Bronchial epithelial cell (primary cell): ENCODE results near the gene DISC1. TPM values are rescaled to one million over a fixed set of nuclear protein-coding genes. Genes with fewer than 3 reads are reported as not detected.

Source experiments
- DNase-seq: peaks from one replicate; pipeline ENCODE4 v3.0.0-alpha.2; 2010; ENCODE audit warnings: low read depth
- FAIRE-seq: peaks from 2 replicates; lab custom pipeline; 2011; peaks lifted over from hg19 to GRCh38; lab: Jason Lieb, UNC
- H3K27me3 ChIP-seq: 2 replicates; pipeline ENCODE4 v1.5.1; 2011; ENCODE audit warnings: low read length; ENCODE audit not compliant: control insufficient read depth, insufficient read depth
- H3K36me3 ChIP-seq: 2 replicates; pipeline ENCODE4 v1.5.1; 2011; ENCODE audit warnings: low read length; ENCODE audit not compliant: control insufficient read depth, insufficient read depth
- H3K4me3 ChIP-seq: 2 replicates; pipeline ENCODE4 v1.5.1; 2011; ENCODE audit warnings: mild to moderate bottlenecking, low read depth, low read length, control low read depth
- total RNA-seq: library from RNA; depleted of rRNA; stranded (reverse); fragments of >200 nt; gene quantifications from 2 replicates; pipeline ENCODE4 v1.2.1, GENCODE V29; 2014
- TF ChIP-seq, protein P1 (sequence below): IDR thresholded peaks from 2 replicates; pipeline ENCODE4 v1.5.1; 2011; ENCODE audit warnings: mild to moderate bottlenecking, moderate library complexity, low read length, control low read depth, inconsistent platforms; ENCODE audit not compliant: insufficient read depth, severe bottlenecking

The DISC1 gene
- total RNA-seq, 1 donor from 2014 or later: 0.79 TPM

DNA sequence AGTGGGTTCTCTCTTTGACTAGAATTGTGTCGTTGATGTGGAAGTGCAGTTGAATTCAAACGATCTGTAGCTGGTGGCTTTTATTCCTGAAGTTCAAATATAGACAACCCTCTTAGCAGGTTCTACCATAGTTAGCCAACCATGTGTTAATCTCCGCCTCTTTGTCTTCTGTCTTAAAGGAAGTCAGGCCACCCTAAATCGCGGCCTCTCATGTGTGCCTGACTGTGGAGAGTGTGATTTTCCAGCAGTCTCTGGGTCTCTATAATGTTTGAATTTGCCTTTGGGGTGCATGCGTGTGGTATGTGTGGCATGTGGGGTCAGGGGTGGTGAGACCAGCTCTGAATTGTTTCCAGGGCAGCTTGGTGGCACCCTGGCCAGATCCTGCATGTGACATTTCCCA is 244.9 kb downstream of the DISC1 start:
- Histone ChIP-seq H3K4me3 (no peak overlapping the region), H3K27me3 (no peaks in the 10 kb centered on the region), H3K36me3 (no peaks in the 10 kb centered on the region)
- FAIRE-seq (no peak), DNase-seq (no peak)
- TF ChIP-seq, protein P1, sequence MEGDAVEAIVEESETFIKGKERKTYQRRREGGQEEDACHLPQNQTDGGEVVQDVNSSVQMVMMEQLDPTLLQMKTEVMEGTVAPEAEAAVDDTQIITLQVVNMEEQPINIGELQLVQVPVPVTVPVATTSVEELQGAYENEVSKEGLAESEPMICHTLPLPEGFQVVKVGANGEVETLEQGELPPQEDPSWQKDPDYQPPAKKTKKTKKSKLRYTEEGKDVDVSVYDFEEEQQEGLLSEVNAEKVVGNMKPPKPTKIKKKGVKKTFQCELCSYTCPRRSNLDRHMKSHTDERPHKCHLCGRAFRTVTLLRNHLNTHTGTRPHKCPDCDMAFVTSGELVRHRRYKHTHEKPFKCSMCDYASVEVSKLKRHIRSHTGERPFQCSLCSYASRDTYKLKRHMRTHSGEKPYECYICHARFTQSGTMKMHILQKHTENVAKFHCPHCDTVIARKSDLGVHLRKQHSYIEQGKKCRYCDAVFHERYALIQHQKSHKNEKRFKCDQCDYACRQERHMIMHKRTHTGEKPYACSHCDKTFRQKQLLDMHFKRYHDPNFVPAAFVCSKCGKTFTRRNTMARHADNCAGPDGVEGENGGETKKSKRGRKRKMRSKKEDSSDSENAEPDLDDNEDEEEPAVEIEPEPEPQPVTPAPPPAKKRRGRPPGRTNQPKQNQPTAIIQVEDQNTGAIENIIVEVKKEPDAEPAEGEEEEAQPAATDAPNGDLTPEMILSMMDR: no peak

DNA sequence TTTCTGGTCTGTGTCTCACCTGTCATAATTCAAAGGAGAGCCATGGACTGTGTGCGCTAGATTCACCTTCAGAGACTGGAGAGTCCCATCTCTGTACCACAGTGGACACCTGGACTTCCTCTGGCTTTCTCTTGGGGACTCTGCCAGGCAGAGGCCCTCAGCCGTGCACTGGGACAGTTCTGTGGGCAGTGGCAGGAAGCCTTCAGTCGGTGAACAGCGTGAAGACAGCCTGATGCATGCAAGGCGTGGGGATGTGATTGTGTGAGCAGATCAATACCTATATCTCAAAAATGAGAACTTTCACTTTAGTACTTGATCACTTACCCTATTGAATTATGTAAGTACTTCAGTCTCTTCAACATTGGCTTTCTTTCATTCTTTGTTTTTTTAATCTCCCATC is 245.3 kb downstream of the DISC1 start:
- DNase-seq (no peak), FAIRE-seq (no peak)
- Histone ChIP-seq H3K27me3 (no peaks in the 10 kb centered on the region), H3K4me3 (no peak overlapping the region), H3K36me3 (no peaks in the 10 kb centered on the region)
- TF ChIP-seq, protein P1: no peak

DNA sequence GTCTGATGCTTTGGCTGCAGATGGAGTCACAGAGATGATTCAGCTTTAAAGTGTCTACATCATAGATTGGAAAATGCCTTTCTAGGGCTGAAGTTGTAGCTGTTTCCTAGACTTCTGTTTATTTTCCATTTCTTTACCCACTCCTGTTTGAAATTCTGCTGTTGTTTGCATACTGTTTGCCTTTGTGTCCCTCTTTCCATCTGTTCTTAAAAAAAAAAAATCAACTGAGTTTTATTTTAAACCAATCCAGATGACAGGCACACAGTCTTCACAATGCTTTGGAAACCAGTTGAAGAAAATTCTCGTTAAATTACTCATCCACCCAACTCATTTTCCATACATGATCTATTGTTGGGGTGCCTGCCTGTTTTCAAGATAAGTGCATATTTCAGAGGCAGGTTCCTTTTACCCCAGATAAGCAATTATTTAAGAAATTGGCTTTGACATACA is 245.9 kb downstream of the DISC1 start:
- Histone ChIP-seq H3K4me3 (no peak overlapping the region), H3K27me3 (no peaks in the 10 kb centered on the region), H3K36me3 (no peaks in the 10 kb centered on the region)
- TF ChIP-seq, protein P1: no peak
- FAIRE-seq (no peak), DNase-seq (peak; percentile 20)

DNA sequence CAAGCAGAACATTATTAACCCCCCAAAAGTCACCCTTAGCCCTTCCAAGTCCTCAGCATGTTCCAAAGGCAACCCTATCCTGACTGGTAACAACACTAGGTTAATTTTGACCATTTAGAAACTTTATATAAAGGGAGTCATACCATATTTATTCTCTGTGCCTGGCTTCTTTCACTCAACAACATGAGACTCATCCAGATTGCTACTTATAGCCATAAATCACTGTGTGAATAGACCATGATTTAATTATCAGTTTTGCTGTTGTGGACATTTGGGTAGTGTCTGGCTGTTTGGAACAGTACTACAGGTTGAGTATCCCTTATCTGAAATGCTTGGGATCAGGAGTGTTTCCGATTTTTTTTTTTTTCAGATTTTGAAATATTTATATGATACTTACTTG is 252.1 kb downstream of the DISC1 start:
- Histone ChIP-seq H3K36me3 (no peaks in the 10 kb centered on the region), H3K4me3 (no peak overlapping the region), H3K27me3 (no peaks in the 10 kb centered on the region)
- TF ChIP-seq, protein P1: no peak
- FAIRE-seq: no peak
- DNase-seq: no peak

DNA sequence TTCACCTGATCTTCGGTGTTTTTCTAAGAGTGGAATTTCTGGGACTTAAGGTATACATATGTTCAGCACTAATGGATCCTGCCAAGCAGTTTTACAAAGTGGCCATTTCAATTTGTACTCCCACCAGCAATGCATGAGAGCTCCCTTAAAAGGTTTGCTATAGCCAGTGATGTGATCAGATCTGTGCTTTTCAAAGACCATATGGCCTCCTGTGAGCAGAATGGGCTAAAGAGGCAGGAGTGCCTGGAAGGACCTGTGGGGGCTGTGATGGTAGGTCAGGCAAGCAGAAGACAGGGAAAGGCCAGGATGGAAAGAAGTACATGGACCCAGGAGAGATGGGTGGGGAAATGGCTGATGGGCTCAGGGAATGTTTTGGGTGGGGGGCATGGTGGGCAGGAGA is 252.7 kb downstream of the DISC1 start:
- Histone ChIP-seq H3K36me3 (no peaks in the 10 kb centered on the region), H3K4me3 (no peak overlapping the region), H3K27me3 (no peaks in the 10 kb centered on the region)
- TF ChIP-seq, protein P1: no peak
- no peak for FAIRE-seq
- DNase-seq: no peak

DNA sequence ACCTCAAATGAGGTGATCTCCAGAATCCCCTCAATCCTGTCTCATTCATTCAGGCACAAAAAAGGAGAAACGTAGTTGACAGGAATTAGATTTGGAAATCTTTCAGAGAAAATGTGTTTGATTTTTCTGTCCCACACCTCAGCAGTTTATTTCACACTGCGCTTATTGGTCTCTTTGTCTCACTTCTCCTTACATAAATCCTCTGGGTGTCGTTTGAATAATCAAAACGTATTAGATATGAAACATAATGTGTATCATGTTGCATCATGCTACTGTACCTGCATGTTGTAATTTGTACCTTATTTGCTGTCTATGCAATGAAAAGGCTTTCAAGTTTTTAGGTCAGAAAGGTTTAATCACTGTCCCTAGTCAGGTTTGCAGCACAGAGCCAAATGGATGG is 255.7 kb downstream of the DISC1 start:
- TF ChIP-seq, protein P1: no peak
- no peak for FAIRE-seq
- Histone ChIP-seq H3K4me3 (no peak overlapping the region), H3K27me3 (no peaks in the 10 kb centered on the region), H3K36me3 (no peaks in the 10 kb centered on the region)
- no peak for DNase-seq
